Superior temporal gyrus (tissue), 1 donor: ENCODE data around the gene TACC2.
"Not testable (repeated sequence)": the region's sequence is repeated elsewhere in the genome, so short reads cannot be mapped to it uniquely, and the experiment has no call there.

ENCODE experiments used
- DNase-seq: peaks from one replicate; pipeline ENCODE4 v3.0.0-alpha.2; 2016; ENCODE audit errors: extremely low spot score

Gene TACC2, protein sequence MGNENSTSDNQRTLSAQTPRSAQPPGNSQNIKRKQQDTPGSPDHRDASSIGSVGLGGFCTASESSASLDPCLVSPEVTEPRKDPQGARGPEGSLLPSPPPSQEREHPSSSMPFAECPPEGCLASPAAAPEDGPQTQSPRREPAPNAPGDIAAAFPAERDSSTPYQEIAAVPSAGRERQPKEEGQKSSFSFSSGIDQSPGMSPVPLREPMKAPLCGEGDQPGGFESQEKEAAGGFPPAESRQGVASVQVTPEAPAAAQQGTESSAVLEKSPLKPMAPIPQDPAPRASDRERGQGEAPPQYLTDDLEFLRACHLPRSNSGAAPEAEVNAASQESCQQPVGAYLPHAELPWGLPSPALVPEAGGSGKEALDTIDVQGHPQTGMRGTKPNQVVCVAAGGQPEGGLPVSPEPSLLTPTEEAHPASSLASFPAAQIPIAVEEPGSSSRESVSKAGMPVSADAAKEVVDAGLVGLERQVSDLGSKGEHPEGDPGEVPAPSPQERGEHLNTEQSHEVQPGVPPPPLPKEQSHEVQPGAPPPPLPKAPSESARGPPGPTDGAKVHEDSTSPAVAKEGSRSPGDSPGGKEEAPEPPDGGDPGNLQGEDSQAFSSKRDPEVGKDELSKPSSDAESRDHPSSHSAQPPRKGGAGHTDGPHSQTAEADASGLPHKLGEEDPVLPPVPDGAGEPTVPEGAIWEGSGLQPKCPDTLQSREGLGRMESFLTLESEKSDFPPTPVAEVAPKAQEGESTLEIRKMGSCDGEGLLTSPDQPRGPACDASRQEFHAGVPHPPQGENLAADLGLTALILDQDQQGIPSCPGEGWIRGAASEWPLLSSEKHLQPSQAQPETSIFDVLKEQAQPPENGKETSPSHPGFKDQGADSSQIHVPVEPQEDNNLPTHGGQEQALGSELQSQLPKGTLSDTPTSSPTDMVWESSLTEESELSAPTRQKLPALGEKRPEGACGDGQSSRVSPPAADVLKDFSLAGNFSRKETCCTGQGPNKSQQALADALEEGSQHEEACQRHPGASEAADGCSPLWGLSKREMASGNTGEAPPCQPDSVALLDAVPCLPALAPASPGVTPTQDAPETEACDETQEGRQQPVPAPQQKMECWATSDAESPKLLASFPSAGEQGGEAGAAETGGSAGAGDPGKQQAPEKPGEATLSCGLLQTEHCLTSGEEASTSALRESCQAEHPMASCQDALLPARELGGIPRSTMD (N-terminal part only)

DNA sequence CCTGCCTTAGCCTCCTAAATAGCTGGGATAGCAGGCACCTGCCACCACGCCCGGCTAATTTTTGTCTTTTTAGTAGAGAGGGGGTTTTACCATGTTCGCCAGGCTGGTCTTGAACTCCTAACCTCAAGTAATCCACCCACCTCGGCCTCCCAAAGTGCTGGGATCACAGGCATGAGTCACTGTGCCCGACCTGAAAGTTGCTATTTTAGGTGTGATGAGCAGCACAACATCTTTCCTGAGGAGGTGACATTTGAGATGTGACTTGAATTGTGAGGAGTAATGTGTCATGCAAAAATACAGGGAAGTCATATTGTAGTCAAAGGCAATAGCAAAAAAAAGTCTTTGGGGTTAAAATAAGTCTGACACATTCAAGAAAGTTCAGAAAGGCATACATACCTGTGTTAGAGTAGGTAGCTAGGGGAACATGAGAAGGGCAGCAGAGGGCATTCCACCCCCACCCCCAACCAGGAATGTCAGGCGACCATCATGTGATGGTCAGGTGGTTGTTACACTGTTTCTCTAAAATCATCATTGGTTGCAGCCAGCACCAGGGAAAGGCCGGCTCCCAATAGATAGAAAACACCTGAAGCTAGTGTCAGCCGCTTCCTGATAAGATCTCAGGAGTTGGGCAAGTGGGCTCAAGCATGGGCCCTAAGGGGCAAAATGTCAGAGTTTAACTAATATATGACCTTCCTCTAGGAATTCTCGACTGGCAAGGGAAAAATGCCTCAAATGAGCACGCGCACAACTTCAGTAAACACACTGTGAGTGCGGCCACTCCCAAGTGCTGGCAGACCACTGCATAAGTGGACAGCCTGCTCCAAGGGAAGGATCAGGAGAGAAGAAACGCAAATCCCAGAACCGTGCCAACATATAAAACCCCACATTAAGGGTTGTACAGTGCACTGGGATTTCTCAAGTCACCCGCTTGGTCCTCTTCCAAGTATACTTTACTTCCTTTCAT is at the start of gene TACC2:
TSS of gene TACC2 (plus strand) at position 803 of the 964 bp plus-strand sequence. CDS start 32,819 bp downstream, outside the sequence.
- DNase-seq, result no peak

GRCh38 chr10:121941532-121941931 is 47.4 kb upstream of the TACC2 start:
- no peak for DNase-seq

DNA sequence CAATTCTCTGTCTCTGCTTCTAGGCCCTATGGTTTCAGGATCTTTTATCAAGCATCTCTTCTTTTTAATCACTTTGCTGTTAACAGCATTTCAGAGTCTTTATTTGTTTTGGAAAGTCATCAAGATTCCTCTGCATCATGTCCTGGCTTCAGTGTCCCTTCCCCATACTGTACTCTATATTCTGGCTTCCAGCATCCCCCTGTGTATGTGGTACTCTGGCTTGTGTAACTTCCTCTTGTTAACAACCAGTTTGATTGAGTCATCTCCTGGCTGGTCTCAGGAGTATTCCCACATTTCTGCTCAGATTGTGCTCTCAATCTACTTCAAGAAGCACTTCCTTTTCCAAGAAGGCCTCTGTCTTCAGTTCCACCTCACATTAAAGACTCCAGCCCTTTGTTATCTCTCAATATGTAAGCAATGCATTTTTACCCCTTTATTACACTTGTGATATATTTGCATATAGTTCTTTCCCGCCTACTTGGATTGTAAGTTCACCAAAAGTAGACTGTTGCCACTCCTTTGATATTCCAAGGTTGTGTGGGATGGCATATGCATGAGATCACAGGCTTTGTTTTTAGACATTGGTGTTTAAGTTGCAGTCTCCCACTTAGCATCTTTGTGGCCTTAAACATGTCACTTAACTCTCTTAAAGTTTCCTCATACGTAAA is 46.1 kb upstream of the TACC2 start:
- no peak for DNase-seq

- DNase-seq, result no peak
These were observed 41.3 kb upstream of the TACC2 start for GRCh38 chr10:121947343-121948330.

GRCh38 chr10:121949049-121949448 is 39.9 kb upstream of the TACC2 start:
- no peak for DNase-seq

DNA sequence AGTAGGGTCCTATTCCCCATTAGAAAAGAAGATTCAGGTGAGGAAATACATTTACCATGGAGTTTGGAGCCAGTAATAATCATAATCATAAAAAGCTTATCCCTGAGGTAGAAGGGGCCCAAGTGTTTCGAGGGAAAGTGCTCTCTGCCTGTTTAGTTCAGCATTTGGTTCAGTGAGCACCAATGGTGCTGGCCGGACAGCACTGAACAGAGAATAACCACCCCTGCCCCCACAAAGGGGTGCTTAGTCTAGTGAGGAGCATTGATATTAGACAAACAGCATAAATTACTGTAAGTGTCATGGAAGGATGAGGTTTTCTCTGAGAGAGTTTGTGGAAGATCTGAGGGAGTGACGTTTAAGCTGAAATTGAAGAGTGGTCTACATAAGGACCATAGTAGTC is 39.5 kb upstream of the TACC2 start:
- DNase-seq, result no peak

DNA sequence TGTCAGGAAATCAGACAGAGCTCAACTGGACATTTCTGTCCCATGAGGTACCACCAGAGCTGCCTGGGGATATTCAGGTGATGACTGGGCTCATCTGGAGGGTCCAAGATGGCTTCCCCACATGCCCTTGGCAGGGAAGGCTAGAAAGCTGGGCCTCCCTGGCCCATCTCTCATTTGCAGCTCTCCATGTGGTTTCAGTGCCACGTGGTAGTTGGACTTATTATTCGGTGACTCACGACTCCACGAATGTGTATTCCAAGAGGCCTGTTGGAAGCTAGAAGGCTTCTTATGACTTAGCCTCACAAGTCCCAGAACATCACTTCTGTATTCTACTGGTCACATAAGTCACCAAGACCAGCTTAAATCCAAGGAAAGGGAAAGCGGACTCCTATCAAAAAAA is 36.7 kb upstream of the TACC2 start:
- DNase-seq, result no peak

- DNase-seq, result no peak
These were observed 32.6 kb upstream of the TACC2 start for GRCh38 chr10:121956111-121957061.

DNA sequence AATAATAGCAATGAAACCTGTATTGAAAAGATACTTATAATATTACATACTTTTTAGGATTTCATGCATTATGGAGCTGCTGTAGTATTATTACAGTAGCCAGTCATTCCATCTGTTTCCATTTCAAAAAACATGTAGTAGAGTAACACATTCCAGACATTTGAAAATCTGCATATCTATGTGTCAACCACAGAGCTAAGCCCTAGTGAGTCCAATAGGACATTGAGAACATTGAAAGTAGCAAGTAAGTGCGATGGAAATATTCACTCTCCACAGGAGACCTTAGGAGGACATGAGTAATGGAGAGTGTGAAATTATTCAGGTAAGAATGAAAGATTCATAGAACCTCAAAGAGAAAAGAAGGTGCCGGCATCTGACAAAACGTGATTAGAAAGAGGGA is 29.3 kb upstream of the TACC2 start:
- no peak for DNase-seq

- DNase-seq, result no peak
These were observed 27.5 kb upstream of the TACC2 start for GRCh38 chr10:121961456-121961855.

- no peak for DNase-seq
These were observed 23.0 kb upstream of the TACC2 start for GRCh38 chr10:121965996-121966395.

GRCh38 chr10:121969086-121969485 is 19.9 kb upstream of the TACC2 start:
- DNase-seq, result not testable (repeated sequence)

GRCh38 chr10:121974019-121974534 is 14.9 kb upstream of the TACC2 start:
- DNase-seq, result no peak

DNA sequence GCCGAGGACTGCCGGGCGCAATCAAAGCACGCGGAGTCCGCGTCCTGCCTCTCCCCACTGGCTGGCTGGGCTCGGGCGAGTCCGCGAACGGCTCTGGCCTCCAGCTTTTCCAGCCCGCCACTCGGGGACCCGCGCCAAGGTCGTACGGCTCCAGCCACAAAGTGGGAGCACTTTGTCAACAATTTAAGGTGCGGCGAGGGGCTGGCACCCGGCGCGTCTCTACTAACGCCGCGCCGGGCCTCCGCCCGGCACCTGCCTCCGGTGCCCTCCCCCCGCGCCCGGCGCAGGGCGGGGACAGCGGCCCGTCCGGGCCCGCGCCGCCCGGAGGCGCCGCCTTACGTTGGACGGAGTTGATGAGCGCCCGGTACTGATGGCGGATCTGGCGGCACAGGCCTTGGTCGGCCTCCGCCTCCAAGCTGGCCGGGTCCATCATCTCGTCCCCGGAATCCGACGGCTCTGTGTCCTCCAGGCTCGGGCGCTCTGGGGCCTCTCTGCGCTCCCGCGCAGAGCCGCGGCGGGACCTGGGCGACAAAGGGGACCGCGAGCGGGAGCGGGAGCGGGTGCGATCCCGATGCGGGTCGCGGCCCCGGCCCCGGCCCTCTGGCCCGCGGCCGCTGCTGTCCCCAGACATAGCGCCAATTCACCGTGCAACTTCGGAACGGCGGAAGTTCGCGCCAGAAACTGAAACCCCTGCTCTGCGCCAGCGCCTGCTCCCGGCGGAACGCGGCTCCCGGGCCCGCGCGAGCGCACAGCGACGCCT is 14.2 kb upstream of the TACC2 start, which contains the start of gene NSMCE4A:
TSS of gene NSMCE4A (minus strand) at position 683 of the 760 bp plus-strand sequence. CDS start at position 631, 52 bp downstream.
- peak; percentile 73 for DNase-seq

GRCh38 chr10:121975295-121976086 is 13.5 kb upstream of the TACC2 start:
- no peak for DNase-seq

GRCh38 chr10:121976607-121977006 is 12.4 kb upstream of the TACC2 start:
- DNase-seq, result no peak
